Brain microvascular endothelial cell (primary cell): ENCODE data around the gene LAMA3.
A peak's percentile ranks its signal among the peaks of the same experiment; 100 is the strongest.

ENCODE experiments used
- DNase-seq: peaks from one replicate; pipeline ENCODE4 v3.0.0-alpha.2; 2020
- H3K27ac ChIP-seq: fragments of 250-450 bp; sonication (Bioruptor Pico); 2 replicates; pipeline ENCODE4 v1.5.1; 2020; ENCODE audit warnings: mild to moderate bottlenecking, moderate library complexity
- H3K27me3 ChIP-seq: fragments of 250-450 bp; sonication (Bioruptor Pico); replicated peaks from 2 replicates; pipeline ENCODE4 v1.5.1; 2020; ENCODE audit warnings: mild to moderate bottlenecking
- H3K36me3 ChIP-seq: fragments of 250-450 bp; sonication (Bioruptor Pico); replicated peaks from 2 replicates; pipeline ENCODE4 v1.5.1; 2020; ENCODE audit warnings: mild to moderate bottlenecking
- H3K4me3 ChIP-seq: 2 replicates; pipeline ENCODE4 v1.5.1; 2011; ENCODE audit warnings: low read depth, mild to moderate bottlenecking, control low read depth, low read length, moderate library complexity
- in situ Hi-C: cut with HindIII; loops from 2 replicates; pipeline ENCODE4 v1.10.0; 2017; ENCODE audit warnings: low sequenced_read_pairs, low pct_ligation_motif_present
- TF ChIP-seq, protein P1 (sequence below): IDR thresholded peaks from 2 replicates; pipeline ENCODE4 v1.5.1; 2011; ENCODE audit warnings: low read depth, mild to moderate bottlenecking, moderate library complexity, low read length, control low read depth, inconsistent platforms; ENCODE audit errors: missing control alignments

The LAMA3 gene

GRCh38 chr18:23838801-23839366, 149.6 kb downstream of the LAMA3 start:
- H3K36me3 ChIP-seq = no peaks in the 10 kb centered on the region
- in situ Hi-C loops = no loop called here
- H3K27ac ChIP-seq = peak overlapping the region; percentile 84
- H3K27me3 ChIP-seq = no peaks in the 10 kb centered on the region
- no peak overlapping the region for H3K4me3 ChIP-seq
- DNase-seq = no peak
- TF ChIP-seq, protein P1, sequence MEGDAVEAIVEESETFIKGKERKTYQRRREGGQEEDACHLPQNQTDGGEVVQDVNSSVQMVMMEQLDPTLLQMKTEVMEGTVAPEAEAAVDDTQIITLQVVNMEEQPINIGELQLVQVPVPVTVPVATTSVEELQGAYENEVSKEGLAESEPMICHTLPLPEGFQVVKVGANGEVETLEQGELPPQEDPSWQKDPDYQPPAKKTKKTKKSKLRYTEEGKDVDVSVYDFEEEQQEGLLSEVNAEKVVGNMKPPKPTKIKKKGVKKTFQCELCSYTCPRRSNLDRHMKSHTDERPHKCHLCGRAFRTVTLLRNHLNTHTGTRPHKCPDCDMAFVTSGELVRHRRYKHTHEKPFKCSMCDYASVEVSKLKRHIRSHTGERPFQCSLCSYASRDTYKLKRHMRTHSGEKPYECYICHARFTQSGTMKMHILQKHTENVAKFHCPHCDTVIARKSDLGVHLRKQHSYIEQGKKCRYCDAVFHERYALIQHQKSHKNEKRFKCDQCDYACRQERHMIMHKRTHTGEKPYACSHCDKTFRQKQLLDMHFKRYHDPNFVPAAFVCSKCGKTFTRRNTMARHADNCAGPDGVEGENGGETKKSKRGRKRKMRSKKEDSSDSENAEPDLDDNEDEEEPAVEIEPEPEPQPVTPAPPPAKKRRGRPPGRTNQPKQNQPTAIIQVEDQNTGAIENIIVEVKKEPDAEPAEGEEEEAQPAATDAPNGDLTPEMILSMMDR = no peak

DNA sequence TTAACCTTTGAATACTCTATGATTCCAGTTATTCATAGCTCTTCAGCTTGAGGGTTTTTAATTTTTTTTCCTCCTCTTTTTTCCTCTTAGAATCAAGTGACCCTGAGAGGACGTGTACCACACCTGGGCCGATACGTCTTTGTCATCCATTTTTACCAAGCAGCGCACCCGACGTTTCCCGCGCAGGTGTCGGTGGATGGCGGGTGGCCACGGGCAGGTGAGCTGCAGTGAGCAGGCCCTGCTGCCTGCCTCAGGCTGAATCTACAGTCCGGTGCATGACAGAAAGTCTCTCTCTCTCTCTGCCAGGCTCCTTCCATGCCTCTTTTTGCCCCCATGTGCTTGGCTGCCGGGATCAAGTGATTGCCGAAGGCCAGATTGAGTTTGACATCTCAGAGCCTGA, 153.1 kb downstream of the LAMA3 start:
- Histone ChIP-seq H3K27ac (no peak overlapping the region), H3K4me3 (no peak overlapping the region), H3K36me3 (no peaks in the 10 kb centered on the region), H3K27me3 (no peaks in the 10 kb centered on the region)
- TF ChIP-seq, protein P1 = no peak
- in situ Hi-C loops = no loop called here
- DNase-seq = no peak

- in situ Hi-C loops = no loop called here
These were observed 155.9 kb downstream of the LAMA3 start for GRCh38 chr18:23844991-23845680.

GRCh38 chr18:23845988-23846630, 156.9 kb downstream of the LAMA3 start:
- Histone ChIP-seq H3K36me3 (no peaks in the 10 kb centered on the region), H3K27me3 (no peaks in the 10 kb centered on the region), H3K27ac (no peak overlapping the region), H3K4me3 (no peak overlapping the region)
- in situ Hi-C loops = no loop called here
- TF ChIP-seq, protein P1 = no peak
- no peak for DNase-seq

More at GRCh38 chr18:23844991-23845680, 155.9 kb downstream of the LAMA3 start:
- no peaks in the 10 kb centered on the region for H3K27me3 ChIP-seq
- no peak overlapping the region for H3K27ac ChIP-seq
- no peaks in the 10 kb centered on the region for H3K36me3 ChIP-seq
- TF ChIP-seq, protein P1 = no peak
- DNase-seq = no peak
- H3K4me3 ChIP-seq = no peak overlapping the region

- DNase-seq = no peak
- TF ChIP-seq, protein P1 = no peak
- Histone ChIP-seq H3K27ac (no peak overlapping the region), H3K27me3 (no peaks in the 10 kb centered on the region), H3K36me3 (no peaks in the 10 kb centered on the region), H3K4me3 (no peak overlapping the region)
- in situ Hi-C loops = no loop called here
These were observed 158.2 kb downstream of the LAMA3 start for GRCh38 chr18:23847321-23847986.
